ENCODE results near the gene PGAM1.
A peak's percentile ranks its signal among the peaks of the same experiment; 100 is the strongest.
"Not testable (repeated sequence)": the region's sequence is repeated elsewhere in the genome, so short reads cannot be mapped to it uniquely, and the experiment has no call there.

Gene PGAM1

DNA sequence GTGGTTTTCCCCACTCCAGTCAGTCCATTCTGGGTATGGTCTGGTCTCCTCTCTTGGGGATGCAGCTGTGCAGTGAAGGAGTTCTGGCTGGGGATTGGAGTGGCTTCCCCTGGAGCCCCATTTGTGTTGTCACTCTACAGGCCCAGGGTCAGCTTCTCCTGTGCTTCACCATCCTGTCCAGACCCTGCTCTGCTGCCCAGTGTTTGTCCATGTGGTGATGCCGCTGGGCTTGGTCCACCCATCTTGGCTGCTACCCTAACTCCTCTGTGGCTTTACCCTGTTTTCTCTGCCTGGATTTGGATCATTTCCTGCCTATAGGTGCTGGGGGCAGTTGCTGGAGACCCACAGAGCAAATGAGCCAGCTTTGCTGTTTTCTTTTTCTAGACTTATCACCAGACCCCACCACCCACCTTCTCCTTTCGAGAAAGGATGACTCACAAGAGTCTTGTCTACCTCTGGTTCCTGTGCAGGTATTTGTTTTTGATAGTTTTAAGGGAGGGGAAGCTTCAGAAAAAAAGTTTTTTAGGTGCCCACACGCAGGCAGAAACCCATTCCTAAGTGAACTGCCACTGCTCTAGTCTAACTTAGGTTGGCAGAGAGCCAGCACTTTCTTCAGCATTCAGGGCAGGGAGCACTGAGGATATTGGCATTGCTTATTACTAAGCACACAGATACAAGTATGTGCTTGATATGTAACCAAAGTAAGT is 28.5 kb downstream of the PGAM1 start:
- in situ Hi-C loops (cut with MboI; ENCODE audit: low sequenced_read_pairs): no loop called here
- H3K36me3 ChIP-seq (replicated peaks): peaks cover 73% of the 10 kb centered on the region
- no peak for DNase-seq (ENCODE audit: low spot score in 2 of 2)

DNA sequence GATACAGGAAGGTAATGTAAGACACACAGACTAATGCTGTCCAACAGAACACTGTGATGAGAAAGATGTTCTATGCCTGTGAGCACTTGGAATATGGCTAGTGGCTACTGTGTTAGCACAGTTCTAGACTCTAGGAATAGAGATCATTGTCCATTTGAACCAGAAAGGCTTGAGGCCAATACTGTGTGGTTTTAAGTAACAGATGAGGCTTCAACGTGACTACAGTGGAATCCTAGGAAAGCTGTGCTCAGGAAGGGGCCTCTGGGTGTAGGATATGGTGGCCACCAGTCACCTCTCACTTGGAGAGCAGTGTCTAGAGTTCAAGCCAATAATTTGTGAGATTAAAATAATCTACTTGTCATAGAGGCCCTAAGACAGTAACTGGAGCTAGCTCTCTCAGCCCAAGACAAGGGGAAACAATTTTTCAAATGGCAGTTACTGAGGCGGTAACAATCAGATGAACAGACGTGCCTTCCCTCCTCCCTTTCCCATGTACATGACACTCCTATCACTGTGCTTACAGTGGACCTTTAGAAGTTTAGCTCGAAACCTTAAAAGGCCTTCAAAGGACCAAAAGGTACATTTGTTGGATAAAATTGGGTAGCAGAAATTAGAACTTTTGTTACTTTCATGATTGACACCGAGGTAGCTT is 30.2 kb downstream of the PGAM1 start:
- H3K36me3 ChIP-seq (replicated peaks): peaks cover 87% of the 10 kb centered on the region
- H3K9me3 ChIP-seq: no peaks in the 10 kb centered on the region
- in situ Hi-C loops (cut with MboI; ENCODE audit: low sequenced_read_pairs): no loop called here
- no peaks in the 10 kb centered on the region for H3K4me1 ChIP-seq
- no peak overlapping the region for H3K4me3 ChIP-seq
- H3K27me3 ChIP-seq (ENCODE audit: low read depth): no peaks in the 10 kb centered on the region
- DNase-seq (ENCODE audit: low spot score in 2 of 2): no peak

More for the DNA sequence above, 28.5 kb downstream of the PGAM1 start:
- Histone ChIP-seq H3K4me1 (no peaks in the 10 kb centered on the region), H3K27me3 (ENCODE audit: low read depth) (no peaks in the 10 kb centered on the region), H3K4me3 (no peak overlapping the region), H3K9me3 (no peaks in the 10 kb centered on the region)

DNA sequence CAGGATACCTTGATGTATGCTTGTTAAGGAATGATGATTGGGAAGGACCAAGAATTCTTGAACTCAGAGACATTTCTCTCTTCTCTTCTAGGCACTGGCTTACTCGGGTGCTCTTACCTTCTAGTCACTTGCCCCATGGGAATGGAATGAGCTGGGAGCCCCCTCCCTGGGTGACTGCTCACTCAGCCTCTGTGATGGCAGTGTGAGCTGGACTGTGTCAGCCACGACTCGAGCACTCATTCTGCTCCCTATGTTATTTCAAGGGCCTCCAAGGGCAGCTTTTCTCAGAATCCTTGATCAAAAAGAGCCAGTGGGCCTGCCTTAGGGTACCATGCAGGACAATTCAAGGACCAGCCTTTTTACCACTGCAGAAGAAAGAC is 30.7 kb downstream of the PGAM1 start:
- Histone ChIP-seq H3K27me3 (ENCODE audit: low read depth) (no peaks in the 10 kb centered on the region), H3K36me3 (replicated peaks) (peaks cover 92% of the 10 kb centered on the region), H3K4me3 (no peak overlapping the region), H3K9me3 (no peaks in the 10 kb centered on the region), H3K4me1 (no peaks in the 10 kb centered on the region)
- DNase-seq (ENCODE audit: low spot score in 2 of 2): no peak
- in situ Hi-C loops (cut with MboI; ENCODE audit: low sequenced_read_pairs): no loop called here

DNA sequence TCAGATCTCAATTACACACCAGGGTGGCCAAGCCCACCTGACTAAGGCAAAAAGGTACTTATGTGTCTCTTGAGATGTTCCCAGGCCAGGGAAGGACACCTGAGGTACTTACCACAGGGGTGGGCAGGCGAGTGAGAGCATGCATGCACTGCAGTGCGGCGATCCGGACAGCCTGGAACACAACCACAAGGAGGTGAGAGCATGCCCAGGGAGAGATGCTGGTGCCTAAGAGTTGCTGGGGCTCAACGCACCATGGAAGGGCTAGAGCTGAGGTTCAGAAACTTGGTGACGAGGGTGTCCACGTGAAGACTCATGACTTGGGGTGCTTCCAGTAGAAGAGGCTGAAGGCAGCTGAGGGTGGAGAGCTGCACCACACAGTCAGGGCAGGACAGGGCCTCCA is 33.1 kb downstream of the PGAM1 start:
- Histone ChIP-seq H3K4me3 (no peak overlapping the region), H3K4me1 (no peaks in the 10 kb centered on the region), H3K36me3 (replicated peaks) (peaks cover 97% of the 10 kb centered on the region), H3K9me3 (no peaks in the 10 kb centered on the region), H3K27me3 (ENCODE audit: low read depth) (no peaks in the 10 kb centered on the region)
- no peak for DNase-seq (ENCODE audit: low spot score in 2 of 2)
- in situ Hi-C loops (cut with MboI; ENCODE audit: low sequenced_read_pairs): no loop called here

DNA sequence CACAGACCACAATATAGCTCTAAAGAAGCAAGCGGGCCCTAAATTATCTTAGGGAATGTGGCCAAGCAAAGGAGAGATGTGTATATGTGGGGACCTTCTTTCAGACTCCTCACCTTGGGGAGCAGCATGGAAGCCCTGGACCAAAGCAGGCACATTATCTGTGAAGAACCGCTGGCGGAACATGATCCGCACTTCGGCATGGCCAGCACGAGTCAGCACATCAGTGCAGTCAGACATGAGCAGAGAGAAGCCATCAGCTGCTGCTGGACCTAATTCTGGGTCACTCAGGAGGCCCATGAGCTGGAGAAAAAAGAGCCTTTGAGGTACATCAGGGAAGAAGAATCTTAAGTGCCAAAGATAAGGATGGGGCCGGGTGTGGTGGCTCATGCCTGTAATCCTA is 33.9 kb downstream of the PGAM1 start:
- in situ Hi-C loops (cut with MboI; ENCODE audit: low sequenced_read_pairs): loop anchor here (5.0 kb wide), 2 partner anchors 92 to 152 kb away; no protein-coding TSS in a partner anchor
- DNase-seq (ENCODE audit: low spot score in 2 of 2): no peak
- H3K36me3 ChIP-seq (replicated peaks): peaks cover 92% of the 10 kb centered on the region
- H3K27me3 ChIP-seq (ENCODE audit: low read depth): no peaks in the 10 kb centered on the region
- no peaks in the 10 kb centered on the region for H3K4me1 ChIP-seq
- no peak overlapping the region for H3K4me3 ChIP-seq
- no peaks in the 10 kb centered on the region for H3K9me3 ChIP-seq

DNA sequence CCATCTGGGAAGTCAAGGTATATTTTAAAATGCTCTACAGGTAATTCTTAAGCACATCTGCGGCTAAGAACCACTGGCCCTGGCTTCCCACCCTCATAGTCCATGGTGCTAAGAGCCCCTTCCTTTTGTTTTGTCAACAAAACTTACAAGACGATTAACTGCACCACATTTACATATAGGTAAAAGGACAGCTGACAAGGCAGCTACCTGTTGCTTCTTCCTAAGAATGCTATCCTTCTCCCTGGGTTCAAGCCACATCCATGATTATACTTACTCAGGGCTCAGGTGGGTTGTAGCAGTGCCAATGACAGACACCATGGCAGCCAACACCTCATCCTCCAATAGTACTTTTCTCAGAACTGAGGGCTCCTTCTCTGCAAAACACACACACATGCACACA is 36.3 kb downstream of the PGAM1 start:
- Histone ChIP-seq H3K27me3 (ENCODE audit: low read depth) (no peaks in the 10 kb centered on the region), H3K36me3 (replicated peaks) (peaks cover 92% of the 10 kb centered on the region), H3K9me3 (no peaks in the 10 kb centered on the region), H3K4me1 (no peaks in the 10 kb centered on the region), H3K4me3 (no peak overlapping the region)
- in situ Hi-C loops (cut with MboI; ENCODE audit: low sequenced_read_pairs): loop anchor here (5.0 kb wide), 2 partner anchors 90 to 150 kb away; no protein-coding TSS in a partner anchor
- DNase-seq (ENCODE audit: low spot score in 2 of 2): no peak

DNA sequence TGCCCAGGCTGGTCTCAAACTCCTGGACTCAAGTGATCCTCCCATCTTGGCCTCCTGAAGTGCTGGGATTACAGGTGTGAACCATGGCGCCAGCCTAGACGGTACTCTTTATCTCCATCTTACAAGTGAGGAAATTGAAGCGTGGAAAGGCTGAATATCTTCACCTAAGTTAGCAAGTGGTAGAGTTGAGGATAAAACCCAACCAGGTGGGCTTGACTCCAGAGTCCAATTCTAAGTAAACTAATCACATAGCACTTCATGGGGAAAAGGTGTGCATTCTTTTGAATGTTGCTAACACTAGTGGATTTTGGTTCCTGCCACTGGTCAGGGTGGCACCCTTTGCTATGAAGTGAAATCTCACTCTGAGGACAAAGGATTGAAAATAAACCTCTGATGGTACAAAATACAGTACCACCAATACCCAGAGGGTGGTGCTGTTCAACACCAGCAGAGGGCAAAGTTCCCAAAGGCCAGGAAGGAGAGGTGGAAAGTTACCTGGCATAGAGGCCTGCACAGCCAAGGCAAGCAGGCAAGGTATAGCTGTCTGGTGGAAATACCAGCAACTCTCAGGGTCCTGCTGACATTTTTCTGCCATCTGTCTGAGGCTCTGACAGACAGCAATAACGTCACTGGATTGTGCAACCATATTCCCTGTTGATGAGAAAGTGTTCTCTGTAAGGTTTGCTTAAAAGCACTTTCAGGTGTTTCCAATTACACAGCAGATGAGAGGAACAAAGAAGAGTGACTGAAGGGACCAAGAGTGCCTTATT is 37.6 kb downstream of the PGAM1 start:
- H3K36me3 ChIP-seq (replicated peaks): peaks cover 90% of the 10 kb centered on the region
- in situ Hi-C loops (cut with MboI; ENCODE audit: low sequenced_read_pairs): loop anchor here (5.0 kb wide), 2 partner anchors 89 to 149 kb away; no protein-coding TSS in a partner anchor
- no peaks in the 10 kb centered on the region for H3K9me3 ChIP-seq
- DNase-seq (ENCODE audit: low spot score in 2 of 2): peak; percentile 44 to 72
- no peaks in the 10 kb centered on the region for H3K27me3 ChIP-seq (ENCODE audit: low read depth)
- H3K4me3 ChIP-seq: no peak overlapping the region
- H3K4me1 ChIP-seq: no peaks in the 10 kb centered on the region

DNA sequence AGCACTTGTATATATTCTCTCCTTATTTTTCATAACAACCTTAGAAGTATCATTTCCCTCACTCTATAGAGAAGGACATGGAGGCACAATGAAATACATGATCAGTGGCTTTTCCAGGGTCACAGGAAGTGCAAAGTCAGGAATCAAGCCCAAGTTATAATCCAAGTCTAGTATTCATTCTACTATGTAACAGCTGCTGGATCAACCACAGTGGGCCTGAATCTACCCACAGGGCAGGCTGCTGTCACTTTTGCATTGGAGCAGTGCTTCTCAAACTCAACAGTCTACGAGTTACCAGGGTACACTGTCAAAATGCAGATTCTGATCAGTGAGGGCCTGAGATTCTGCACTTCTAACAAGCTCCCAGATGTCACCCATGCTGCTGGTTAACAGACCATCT is 38.2 kb downstream of the PGAM1 start:
- DNase-seq (ENCODE audit: low spot score in 2 of 2): no peak
- Histone ChIP-seq H3K36me3 (replicated peaks) (peaks cover 90% of the 10 kb centered on the region), H3K27me3 (ENCODE audit: low read depth) (no peaks in the 10 kb centered on the region), H3K4me3 (no peak overlapping the region), H3K9me3 (no peaks in the 10 kb centered on the region), H3K4me1 (no peaks in the 10 kb centered on the region)
- in situ Hi-C loops (cut with MboI; ENCODE audit: low sequenced_read_pairs): loop anchor here (5.0 kb wide), 2 partner anchors 88 to 148 kb away; no protein-coding TSS in a partner anchor

DNA sequence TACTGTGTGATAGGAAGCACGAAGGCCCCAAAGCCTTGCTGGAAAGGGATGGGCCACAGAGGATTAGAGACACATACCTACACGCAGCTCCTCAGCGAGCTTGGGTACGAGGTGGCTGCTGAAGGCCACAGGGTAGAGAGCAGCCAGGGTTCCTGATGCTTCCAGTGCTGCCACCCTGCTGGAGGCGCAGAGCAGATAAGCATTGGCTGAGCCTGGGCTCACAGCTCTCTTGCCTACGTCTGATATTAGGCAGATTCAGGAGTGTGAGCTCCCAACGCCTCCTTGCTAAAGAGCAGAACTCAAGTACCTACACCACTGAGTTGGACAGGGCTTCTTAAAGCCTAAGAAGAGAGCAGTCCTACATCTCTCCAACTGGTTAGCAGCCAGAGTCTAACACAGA is 40.0 kb downstream of the PGAM1 start:
- Histone ChIP-seq H3K9me3 (no peaks in the 10 kb centered on the region), H3K36me3 (replicated peaks) (peaks cover 90% of the 10 kb centered on the region), H3K27me3 (ENCODE audit: low read depth) (no peaks in the 10 kb centered on the region), H3K4me3 (no peak overlapping the region), H3K4me1 (no peaks in the 10 kb centered on the region)
- DNase-seq (ENCODE audit: low spot score in 2 of 2): no peak
- in situ Hi-C loops (cut with MboI; ENCODE audit: low sequenced_read_pairs): no loop called here

DNA sequence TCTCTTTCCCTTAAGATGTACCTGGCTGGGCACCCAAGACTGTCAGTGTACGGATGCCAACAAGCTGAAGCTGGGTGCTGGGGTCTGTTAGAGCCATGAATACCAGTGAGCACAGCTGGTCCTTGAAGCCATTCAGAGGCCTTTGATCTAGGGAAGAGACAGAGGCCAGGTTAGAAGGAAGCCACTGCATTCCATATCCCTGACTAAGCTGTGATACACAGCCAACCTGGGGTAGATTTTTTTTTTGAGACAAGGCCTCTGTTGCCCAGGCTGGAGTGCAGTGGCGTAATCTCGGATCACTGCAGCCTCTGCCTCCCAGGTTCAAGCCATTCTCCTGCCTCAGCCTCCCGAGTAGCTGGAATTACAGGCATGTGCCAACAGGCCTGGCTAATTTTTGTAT is 40.8 kb downstream of the PGAM1 start:
- no peaks in the 10 kb centered on the region for H3K4me1 ChIP-seq
- H3K9me3 ChIP-seq: no peaks in the 10 kb centered on the region
- no peaks in the 10 kb centered on the region for H3K27me3 ChIP-seq (ENCODE audit: low read depth)
- no peak overlapping the region for H3K4me3 ChIP-seq
- peaks cover 88% of the 10 kb centered on the region for H3K36me3 ChIP-seq (replicated peaks)
- in situ Hi-C loops (cut with MboI; ENCODE audit: low sequenced_read_pairs): no loop called here
- DNase-seq (ENCODE audit: low spot score in 2 of 2): no peak

DNA sequence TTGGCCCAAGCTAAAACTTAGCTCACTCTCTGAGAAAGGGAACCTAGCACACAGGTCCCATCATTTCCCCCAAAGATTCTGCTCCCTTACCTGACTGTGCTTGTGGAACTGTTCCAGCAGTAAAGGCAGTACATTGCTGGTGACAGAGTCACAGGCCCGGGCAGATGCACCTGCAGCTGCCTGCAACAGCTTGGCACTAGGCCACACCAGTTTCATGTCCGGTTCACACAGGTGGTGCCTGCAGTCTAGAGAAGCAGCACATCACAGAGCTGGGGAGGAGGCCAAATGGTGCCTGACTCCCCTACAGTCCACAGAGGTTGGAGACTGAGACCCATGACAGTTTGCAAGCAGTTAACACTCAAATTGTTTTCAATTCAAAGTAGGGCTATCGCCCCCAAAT is 42.2 kb downstream of the PGAM1 start:
- H3K4me1 ChIP-seq: no peaks in the 10 kb centered on the region
- H3K4me3 ChIP-seq: no peak overlapping the region
- H3K9me3 ChIP-seq: no peaks in the 10 kb centered on the region
- in situ Hi-C loops (cut with MboI; ENCODE audit: low sequenced_read_pairs): no loop called here
- H3K27me3 ChIP-seq (ENCODE audit: low read depth): no peaks in the 10 kb centered on the region
- peaks cover 84% of the 10 kb centered on the region for H3K36me3 ChIP-seq (replicated peaks)
- DNase-seq (ENCODE audit: low spot score in 2 of 2): no peak

DNA sequence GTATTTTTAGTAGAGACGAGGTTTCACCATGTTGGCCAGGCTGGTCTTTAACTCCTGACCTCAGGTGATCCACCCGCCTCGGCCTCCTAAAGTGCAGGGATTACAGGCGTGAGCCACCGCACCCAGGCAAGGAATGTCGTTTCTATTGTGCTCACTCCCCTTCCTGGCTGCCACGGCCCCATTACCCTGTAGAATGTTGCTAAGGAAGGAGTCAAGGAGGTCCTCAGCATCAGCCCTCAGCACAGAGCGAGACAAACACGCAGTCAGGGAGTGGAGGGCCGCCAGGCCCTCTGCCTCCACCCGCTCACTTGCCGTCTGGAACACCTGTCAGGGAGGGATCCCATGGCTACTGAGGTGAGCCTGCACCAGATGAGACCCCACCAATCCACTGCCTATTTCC is 42.8 kb downstream of the PGAM1 start:
- H3K4me1 ChIP-seq; in situ Hi-C loops (cut with MboI; ENCODE audit: low sequenced_read_pairs): not testable (repeated sequence)

DNA sequence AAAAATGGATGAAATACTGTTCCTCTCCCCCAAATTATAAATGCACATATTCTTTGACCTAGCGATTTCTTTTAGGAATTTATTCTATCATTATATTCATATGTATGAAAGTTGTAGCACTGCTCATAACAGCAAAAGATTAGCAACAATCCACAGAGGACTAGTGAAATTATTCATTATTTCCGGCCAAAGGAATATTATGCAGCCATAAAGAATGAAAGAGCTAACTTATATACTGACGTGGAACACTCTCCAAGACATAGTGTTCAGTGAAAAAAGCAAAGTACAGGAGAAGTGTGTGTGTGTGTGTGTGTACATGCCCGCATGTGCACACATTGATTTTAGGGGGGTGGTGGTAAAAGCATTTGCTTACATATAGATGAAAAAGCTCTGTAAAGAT is 48.9 kb downstream of the PGAM1 start:
- H3K27me3 ChIP-seq (ENCODE audit: low read depth): no peaks in the 10 kb centered on the region
- H3K36me3 ChIP-seq (replicated peaks): peaks cover 79% of the 10 kb centered on the region
- DNase-seq (ENCODE audit: low spot score in 2 of 2): no peak
- H3K4me1 ChIP-seq: peaks cover 21% of the 10 kb centered on the region
- in situ Hi-C loops (cut with MboI; ENCODE audit: low sequenced_read_pairs): no loop called here
- no peak overlapping the region for H3K4me3 ChIP-seq
- no peaks in the 10 kb centered on the region for H3K9me3 ChIP-seq

More for the DNA sequence above, 42.8 kb downstream of the PGAM1 start:
- DNase-seq (ENCODE audit: low spot score in 2 of 2); H3K4me3 ChIP-seq; H3K27me3 ChIP-seq (ENCODE audit: low read depth); H3K9me3 ChIP-seq: not testable (repeated sequence)
- H3K36me3 ChIP-seq (replicated peaks): peaks cover 84% of the 10 kb centered on the region
